PC-9 (cell line): ENCODE results near the gene FBXO41.

Experiments used
- CTCF ChIP-seq: fragments of 200-600 bp; sonication (generic); conservative IDR thresholded peaks from 2 replicates; pipeline ENCODE4 v1.6.1; 2017; ENCODE audit warnings: mixed run types, antibody characterized with exemption, mild to moderate bottlenecking, moderate library complexity
- EZH2 ChIP-seq: fragments of 200-600 bp; sonication (generic); IDR thresholded peaks from 2 replicates; pipeline ENCODE4 v1.8.0; 2017; ENCODE audit warnings: antibody characterized with exemption, low read depth

DNA sequence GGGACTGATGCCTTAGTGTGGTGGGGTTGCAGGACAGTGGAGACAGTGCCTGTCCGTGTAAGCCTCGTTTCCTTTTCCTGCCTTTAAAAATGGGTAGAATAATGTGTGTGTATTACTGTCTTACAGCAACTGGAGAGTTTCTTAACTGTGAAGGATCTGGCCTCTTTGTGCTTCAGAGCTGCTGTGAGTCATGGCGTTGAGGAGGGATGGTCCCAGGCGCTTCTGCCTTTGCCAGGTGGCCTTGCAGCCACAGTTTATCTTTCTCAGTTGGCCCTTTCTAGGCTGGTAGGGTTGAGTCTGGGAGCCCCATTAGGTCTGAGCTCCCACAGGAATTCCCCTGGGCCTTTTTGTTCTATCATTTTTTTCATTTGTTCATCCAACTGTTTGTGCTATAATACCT, 60.5 kb downstream of the FBXO41 start:
- TF ChIP-seq CTCF (no peak), EZH2 (no peak)
